Germinal center (tissue), 1 donor: ENCODE results near the gene EFCAB13.

Source experiments
- DNase-seq: peaks from one replicate; pipeline ENCODE4 v3.0.0; 2012; ENCODE audit warnings: mixed read lengths, low spot score

The EFCAB13 gene

GRCh38 chr17:47292206-47292605 is 31.5 kb upstream of the EFCAB13 start:
- no peak for DNase-seq

GRCh38 chr17:47295037-47295873 is 28.5 kb upstream of the EFCAB13 start:
- no peak for DNase-seq

- DNase-seq: no peak
Measured at GRCh38 chr17:47295874-47296255, 27.9 kb upstream of the EFCAB13 start.

GRCh38 chr17:47297661-47298400 is 25.9 kb upstream of the EFCAB13 start:
- DNase-seq: no peak

GRCh38 chr17:47298712-47299111 is 25.0 kb upstream of the EFCAB13 start:
- DNase-seq: no peak

GRCh38 chr17:47299239-47299910 is 24.4 kb upstream of the EFCAB13 start:
- no peak for DNase-seq

- no peak for DNase-seq
Measured at GRCh38 chr17:47300718-47301117, 23.0 kb upstream of the EFCAB13 start.

- DNase-seq: no peak
Measured at GRCh38 chr17:47301161-47301560, 22.6 kb upstream of the EFCAB13 start.

GRCh38 chr17:47301831-47302230 is 21.9 kb upstream of the EFCAB13 start:
- no peak for DNase-seq

- no peak for DNase-seq
Measured at GRCh38 chr17:47304186-47304585, 19.6 kb upstream of the EFCAB13 start.

- no peak for DNase-seq
Measured at GRCh38 chr17:47305302-47305923, 18.3 kb upstream of the EFCAB13 start.

GRCh38 chr17:47310186-47310733 is 13.5 kb upstream of the EFCAB13 start:
- no peak for DNase-seq

GRCh38 chr17:47311420-47311819 is 12.3 kb upstream of the EFCAB13 start:
- DNase-seq: no peak

GRCh38 chr17:47315451-47316266 is 8.1 kb upstream of the EFCAB13 start:
- peak; percentile 75 for DNase-seq

- DNase-seq: no peak
Measured at GRCh38 chr17:47316311-47316710, 7.4 kb upstream of the EFCAB13 start.

- DNase-seq: no peak
Measured at GRCh38 chr17:47317119-47317518, 6.6 kb upstream of the EFCAB13 start.

GRCh38 chr17:47318197-47318918 is 5.4 kb upstream of the EFCAB13 start:
- no peak for DNase-seq

GRCh38 chr17:47320879-47321502 is 2.8 kb upstream of the EFCAB13 start:
- DNase-seq: no peak

- peak; percentile 49 for DNase-seq
Measured at GRCh38 chr17:47324224-47325020, 667 bp downstream of the EFCAB13 start.
